BLaER1 (cell line): ENCODE data around the gene C11orf71.

Experiments
- H3K27ac ChIP-seq: shearing (Covaris generic); formaldehyde crosslinking; 2 replicates; pipeline ENCODE4 v1.8.1; 2022
- H3K27me3 ChIP-seq: shearing (Covaris generic); formaldehyde crosslinking; 2 replicates; pipeline ENCODE4 v1.8.1; 2022
- H3K36me3 ChIP-seq: shearing (Covaris generic); formaldehyde crosslinking; 2 replicates; pipeline ENCODE4 v1.8.1; 2022
- H3K4me1 ChIP-seq: shearing (Covaris generic); formaldehyde crosslinking; 2 replicates; pipeline ENCODE4 v1.8.1; 2022
- H3K4me2 ChIP-seq: shearing (Covaris generic); formaldehyde crosslinking; 2 replicates; pipeline ENCODE4 v1.8.1; 2022
- H3K4me3 ChIP-seq: shearing (Covaris generic); formaldehyde crosslinking; 2 replicates; pipeline ENCODE4 v1.8.1; 2022
- H3K9ac ChIP-seq: shearing (Covaris generic); formaldehyde crosslinking; 2 replicates; pipeline ENCODE4 v1.8.1; 2022
- H3K9me3 ChIP-seq: shearing (Covaris generic); formaldehyde crosslinking; 2 replicates; pipeline ENCODE4 v1.8.1; 2022
- H4K20me1 ChIP-seq: shearing (Covaris generic); formaldehyde crosslinking; 2 replicates; pipeline ENCODE4 v1.8.1; 2022
- Cebpa-rat ChIP-seq: shearing (Covaris generic); IDR thresholded peaks from 2 replicates; pipeline ENCODE4 v1.8.1; 2022

C11orf71 gene

GRCh38 chr11:114400915-114401223 is 558 bp upstream of the C11orf71 start:
- H3K36me3 ChIP-seq: peaks cover 33% of the 10 kb centered on the region
- H3K9me3 ChIP-seq: no peaks in the 10 kb centered on the region
- peaks cover 39% of the 10 kb centered on the region for H4K20me1 ChIP-seq
- H3K27ac ChIP-seq: peak overlapping the region; percentile 97
- peaks cover 35% of the 10 kb centered on the region for H3K4me1 ChIP-seq
- H3K27me3 ChIP-seq: no peaks in the 10 kb centered on the region
- no peak; the same call in 1 of the 2 replicates for TF ChIP-seq Cebpa-rat
- H3K9ac ChIP-seq: peak overlapping the region; percentile 97
- peak overlapping the region; percentile 83 for H3K4me2 ChIP-seq
- peak overlapping the region; percentile 88 for H3K4me3 ChIP-seq

GRCh38 chr11:114399490-114400215 is 658 bp downstream of the C11orf71 start:
- Histone ChIP-seq H3K4me1 (peaks cover 35% of the 10 kb centered on the region), H3K9me3 (no peaks in the 10 kb centered on the region), H4K20me1 (peaks cover 29% of the 10 kb centered on the region), H3K27me3 (no peaks in the 10 kb centered on the region), H3K9ac (peak overlapping the region; percentile 97), H3K36me3 (peaks cover 22% of the 10 kb centered on the region), H3K27ac (peak overlapping the region; percentile 97), H3K4me3 (peak overlapping the region; percentile 88), H3K4me2 (peak overlapping the region; percentile 86)
- no peak for TF ChIP-seq Cebpa-rat

DNA sequence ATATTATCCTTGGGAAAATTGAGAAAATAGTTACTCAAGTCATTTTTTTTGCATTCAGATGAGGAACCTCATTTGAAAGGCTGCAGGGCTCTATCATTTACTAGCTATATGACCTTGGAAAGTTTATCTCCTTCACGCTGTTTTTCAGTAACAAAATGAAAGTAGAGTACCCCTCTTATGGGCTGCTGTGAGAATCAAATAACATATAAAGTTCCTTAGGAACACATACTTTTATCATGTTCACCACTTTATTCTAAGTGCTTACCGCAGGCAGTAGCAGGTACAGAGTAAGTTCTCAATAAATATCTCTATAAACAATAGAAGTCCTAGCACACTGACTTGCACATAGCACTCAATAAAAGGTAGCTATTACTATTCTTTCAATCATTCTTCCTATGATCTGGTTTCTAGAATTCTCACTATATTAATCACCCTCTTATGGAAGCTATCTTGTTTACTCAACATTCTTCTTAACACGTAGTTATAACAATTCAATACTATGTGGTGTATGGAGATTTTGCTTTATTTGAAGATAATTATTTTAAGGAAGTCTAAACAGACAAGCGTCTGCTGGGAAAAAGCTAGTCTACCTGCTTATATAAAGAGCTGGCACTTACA is 1.9 kb downstream of the C11orf71 start:
- peaks cover 31% of the 10 kb centered on the region for H3K4me1 ChIP-seq
- peaks cover 11% of the 10 kb centered on the region; the same call in 1 of the 2 replicates for H3K36me3 ChIP-seq
- no peak overlapping the region for H3K9ac ChIP-seq
- no peaks in the 10 kb centered on the region for H3K27me3 ChIP-seq
- H3K9me3 ChIP-seq: no peaks in the 10 kb centered on the region
- no peak for TF ChIP-seq Cebpa-rat
- H3K4me2 ChIP-seq: peak overlapping the region; percentile 86
- peaks cover 18% of the 10 kb centered on the region for H4K20me1 ChIP-seq
- H3K4me3 ChIP-seq: no peak overlapping the region; the same call in 1 of the 2 replicates
- no peak overlapping the region for H3K27ac ChIP-seq

DNA sequence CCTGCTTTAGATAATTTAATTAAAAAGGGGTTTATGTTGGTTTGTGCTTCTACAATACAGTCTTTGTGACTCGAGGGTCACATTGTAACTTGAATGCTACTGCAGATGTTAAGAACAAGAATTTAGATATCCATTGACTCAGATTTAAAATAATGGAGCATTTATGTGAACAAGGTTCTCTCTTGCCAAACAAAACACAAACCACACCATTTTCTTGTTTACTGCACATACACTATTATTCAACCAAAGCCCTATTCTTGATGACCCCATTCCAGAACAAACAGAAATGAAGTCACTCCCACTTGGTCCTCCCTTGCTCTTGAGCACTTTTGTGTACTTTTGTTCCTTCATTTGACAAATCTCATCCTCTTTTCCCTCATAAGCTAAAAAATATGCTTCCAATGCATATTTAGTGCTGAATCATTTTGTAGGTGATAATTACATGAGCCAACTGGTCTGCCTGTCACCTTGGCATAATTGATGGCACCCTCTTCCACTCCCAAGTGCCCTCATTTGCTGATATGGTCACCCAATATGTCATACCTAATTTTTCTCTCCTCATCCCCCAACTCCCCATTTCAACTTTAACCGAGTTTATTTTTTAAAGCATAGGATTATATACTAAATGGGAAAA is 2.8 kb downstream of the C11orf71 start:
- H3K9me3 ChIP-seq: no peaks in the 10 kb centered on the region
- no peak for TF ChIP-seq Cebpa-rat
- no peak overlapping the region for H3K4me3 ChIP-seq
- no peak overlapping the region for H3K9ac ChIP-seq
- no peaks in the 10 kb centered on the region for H3K27me3 ChIP-seq
- peaks cover 2% of the 10 kb centered on the region; the same call in 1 of the 2 replicates for H3K36me3 ChIP-seq
- H4K20me1 ChIP-seq: peaks cover 9% of the 10 kb centered on the region; the same call in 1 of the 2 replicates
- no peak overlapping the region for H3K4me2 ChIP-seq
- H3K4me1 ChIP-seq: peaks cover 23% of the 10 kb centered on the region
- H3K27ac ChIP-seq: no peak overlapping the region

DNA sequence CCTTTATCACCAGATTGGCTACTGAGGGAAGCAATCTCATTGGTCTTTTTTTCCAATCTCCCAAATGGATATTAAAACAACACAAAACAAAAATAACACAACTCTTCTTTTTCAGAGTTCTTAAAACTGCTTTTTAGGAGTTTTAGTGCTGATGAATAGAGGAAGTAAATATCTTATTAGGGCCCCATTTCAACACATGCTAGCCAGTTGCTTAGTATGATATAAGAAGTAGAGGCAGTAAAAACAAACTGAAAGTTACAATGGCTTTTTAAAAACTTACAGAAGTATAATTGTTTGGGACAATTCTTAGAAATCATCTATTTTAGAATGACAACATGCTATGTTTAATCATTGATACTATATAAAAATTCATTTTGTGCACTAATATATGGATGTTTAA is 3.4 kb downstream of the C11orf71 start:
- Histone ChIP-seq H3K9me3 (no peaks in the 10 kb centered on the region), H3K9ac (no peak overlapping the region), H3K4me2 (no peak overlapping the region), H4K20me1 (peaks cover 6% of the 10 kb centered on the region; the same call in 1 of the 2 replicates), H3K4me3 (no peak overlapping the region), H3K4me1 (peaks cover 19% of the 10 kb centered on the region), H3K36me3 (no peaks in the 10 kb centered on the region), H3K27me3 (no peaks in the 10 kb centered on the region), H3K27ac (no peak overlapping the region)
- no peak for TF ChIP-seq Cebpa-rat

DNA sequence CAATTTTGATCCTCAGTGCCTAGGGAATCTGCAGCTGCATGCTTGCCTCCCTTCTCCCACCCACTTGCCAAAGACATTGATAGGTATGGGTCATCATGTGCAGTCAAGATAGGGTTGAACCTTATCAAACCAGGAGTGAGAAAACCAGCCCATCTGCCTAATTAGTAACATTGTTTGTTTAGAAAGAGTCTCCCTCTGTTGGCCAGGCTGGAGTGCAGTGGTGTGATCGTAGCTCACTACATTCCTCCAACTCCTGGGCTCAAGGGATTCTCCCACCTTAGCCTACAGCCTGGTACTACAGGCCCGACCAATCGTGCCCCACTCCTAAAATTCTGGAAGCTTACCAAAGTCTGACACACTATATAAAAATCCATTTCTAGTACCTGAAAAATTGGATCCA is 4.6 kb downstream of the C11orf71 start:
- Histone ChIP-seq H3K4me1 (peaks cover 14% of the 10 kb centered on the region), H3K27me3 (no peaks in the 10 kb centered on the region), H3K36me3 (no peaks in the 10 kb centered on the region), H3K9me3 (no peaks in the 10 kb centered on the region), H4K20me1 (no peaks in the 10 kb centered on the region), H3K27ac (no peak overlapping the region), H3K4me3 (no peak overlapping the region), H3K9ac (no peak overlapping the region), H3K4me2 (no peak overlapping the region)
- no peak for TF ChIP-seq Cebpa-rat

DNA sequence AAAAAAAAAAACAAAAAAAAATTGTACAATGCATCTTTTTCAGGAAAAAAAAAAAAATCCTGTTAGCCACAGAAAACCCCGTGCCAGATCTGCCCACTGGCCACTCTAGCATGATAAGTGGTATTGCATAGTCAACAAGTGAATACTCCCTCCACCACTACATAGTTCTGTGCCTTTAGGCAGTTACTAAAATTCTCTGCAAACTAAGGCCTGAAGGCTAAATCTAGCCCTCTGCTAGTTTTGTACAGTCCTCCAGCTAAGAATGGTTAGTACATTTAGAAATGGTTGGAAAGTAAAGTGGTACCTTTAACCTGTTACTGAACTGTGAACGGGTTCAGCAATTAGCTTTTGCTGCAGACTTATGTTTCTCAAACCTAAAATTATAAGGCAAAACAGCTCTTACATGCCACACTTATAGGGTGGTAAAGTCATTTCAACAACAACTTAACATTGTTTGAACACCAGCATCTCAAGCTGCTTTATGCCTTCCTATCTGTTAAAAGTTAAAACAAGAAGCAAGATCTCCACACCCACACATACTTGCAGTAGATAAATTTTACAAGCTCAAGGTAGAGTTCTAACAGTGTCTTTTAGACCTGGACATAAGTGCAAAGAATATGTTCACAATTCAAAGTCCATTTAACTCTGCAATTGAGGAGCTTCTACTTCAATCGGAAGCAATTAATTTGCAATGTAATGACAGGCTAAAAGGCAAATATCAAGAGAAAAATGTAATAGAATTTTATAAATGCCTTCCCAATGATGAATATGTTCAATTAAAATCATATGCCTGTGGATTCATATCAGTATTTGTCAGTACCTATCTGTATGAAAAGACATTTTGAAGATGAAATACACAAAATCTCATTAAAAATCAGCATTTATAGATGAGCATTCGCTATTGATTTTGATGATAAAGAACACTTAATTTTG is 7.3 kb downstream of the C11orf71 start:
- TF ChIP-seq Cebpa-rat: no peak
- no peaks in the 10 kb centered on the region for H4K20me1 ChIP-seq
- H3K4me3 ChIP-seq: no peak overlapping the region
- H3K27me3 ChIP-seq: no peaks in the 10 kb centered on the region
- no peak overlapping the region for H3K9ac ChIP-seq
- no peaks in the 10 kb centered on the region for H3K4me1 ChIP-seq
- no peaks in the 10 kb centered on the region for H3K9me3 ChIP-seq
- H3K27ac ChIP-seq: no peak overlapping the region
- no peak overlapping the region for H3K4me2 ChIP-seq
- H3K36me3 ChIP-seq: no peaks in the 10 kb centered on the region

GRCh38 chr11:114386545-114386944 is 13.8 kb downstream of the C11orf71 start:
- no peak for TF ChIP-seq Cebpa-rat
- no peak overlapping the region for H3K4me2 ChIP-seq
- H3K36me3 ChIP-seq: no peaks in the 10 kb centered on the region
- no peak overlapping the region for H3K4me3 ChIP-seq
- H3K27ac ChIP-seq: no peak overlapping the region
- H3K9ac ChIP-seq: no peak overlapping the region
- no peaks in the 10 kb centered on the region for H4K20me1 ChIP-seq
- H3K27me3 ChIP-seq: no peaks in the 10 kb centered on the region
- H3K4me1 ChIP-seq: no peaks in the 10 kb centered on the region
- H3K9me3 ChIP-seq: no peaks in the 10 kb centered on the region

DNA sequence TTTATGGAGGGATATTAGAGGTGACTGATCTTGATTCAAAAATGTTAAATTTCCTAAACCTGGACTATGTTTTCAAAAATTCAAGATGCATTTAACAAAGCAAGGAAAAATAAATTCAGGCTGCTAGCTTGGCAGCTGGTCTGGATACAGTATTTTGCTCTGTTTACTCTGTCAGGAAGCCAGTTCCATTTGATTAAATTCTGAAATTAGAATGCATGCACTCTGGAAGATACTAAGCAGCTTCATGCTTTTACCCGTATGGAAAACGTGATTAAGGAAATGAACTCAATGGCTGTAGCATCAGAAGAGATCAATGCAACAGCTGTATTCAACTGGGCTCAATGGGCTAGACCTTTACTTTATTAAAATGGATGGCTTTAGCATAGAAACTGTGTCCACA is 14.2 kb downstream of the C11orf71 start:
- Histone ChIP-seq H3K4me2 (no peak overlapping the region), H4K20me1 (no peaks in the 10 kb centered on the region), H3K27me3 (no peaks in the 10 kb centered on the region), H3K9ac (no peak overlapping the region), H3K9me3 (no peaks in the 10 kb centered on the region), H3K4me1 (no peaks in the 10 kb centered on the region), H3K4me3 (no peak overlapping the region), H3K36me3 (no peaks in the 10 kb centered on the region), H3K27ac (no peak overlapping the region)
- no peak for TF ChIP-seq Cebpa-rat
